ENCODE measurements around the gene IGFBP3.
"Not testable (repeated sequence)": the region's sequence is repeated elsewhere in the genome, so short reads cannot be mapped to it uniquely, and the experiment has no call there.

IGFBP3 gene

GRCh38 chr7:45962861-45963260 lies 41.8 kb upstream of the IGFBP3 start:
- no peak for DNase-seq (ENCODE audit: extremely low read depth, low read depth)
- TF ChIP-seq, protein P1, sequence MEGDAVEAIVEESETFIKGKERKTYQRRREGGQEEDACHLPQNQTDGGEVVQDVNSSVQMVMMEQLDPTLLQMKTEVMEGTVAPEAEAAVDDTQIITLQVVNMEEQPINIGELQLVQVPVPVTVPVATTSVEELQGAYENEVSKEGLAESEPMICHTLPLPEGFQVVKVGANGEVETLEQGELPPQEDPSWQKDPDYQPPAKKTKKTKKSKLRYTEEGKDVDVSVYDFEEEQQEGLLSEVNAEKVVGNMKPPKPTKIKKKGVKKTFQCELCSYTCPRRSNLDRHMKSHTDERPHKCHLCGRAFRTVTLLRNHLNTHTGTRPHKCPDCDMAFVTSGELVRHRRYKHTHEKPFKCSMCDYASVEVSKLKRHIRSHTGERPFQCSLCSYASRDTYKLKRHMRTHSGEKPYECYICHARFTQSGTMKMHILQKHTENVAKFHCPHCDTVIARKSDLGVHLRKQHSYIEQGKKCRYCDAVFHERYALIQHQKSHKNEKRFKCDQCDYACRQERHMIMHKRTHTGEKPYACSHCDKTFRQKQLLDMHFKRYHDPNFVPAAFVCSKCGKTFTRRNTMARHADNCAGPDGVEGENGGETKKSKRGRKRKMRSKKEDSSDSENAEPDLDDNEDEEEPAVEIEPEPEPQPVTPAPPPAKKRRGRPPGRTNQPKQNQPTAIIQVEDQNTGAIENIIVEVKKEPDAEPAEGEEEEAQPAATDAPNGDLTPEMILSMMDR (IDR thresholded peaks at IDR 0.05; ENCODE audit: low read depth, low read length), result no peak

GRCh38 chr7:45957721-45958120 lies 36.6 kb upstream of the IGFBP3 start:
- TF ChIP-seq, protein P1 (IDR thresholded peaks at IDR 0.05; ENCODE audit: low read depth, low read length), result no peak

DNA sequence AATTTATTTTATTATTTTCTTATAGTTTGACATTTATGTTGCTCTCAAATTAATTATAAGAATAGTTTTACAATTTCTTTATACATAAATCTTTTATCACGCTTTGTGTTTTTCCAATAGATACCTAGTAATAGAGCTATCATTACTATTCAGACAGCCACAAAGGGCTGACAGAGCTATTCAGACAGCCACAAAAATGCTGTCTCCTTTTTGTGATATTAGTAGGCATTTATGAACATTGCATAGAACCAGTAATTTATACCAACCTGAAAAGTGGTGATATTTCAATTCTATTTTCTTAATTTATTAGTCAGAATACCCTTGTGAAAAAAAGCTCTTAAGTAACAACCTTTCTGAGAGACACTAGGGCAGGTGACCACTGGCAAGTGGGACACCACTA lies 34.2 kb upstream of the IGFBP3 start:
- no peak for DNase-seq (ENCODE audit: extremely low read depth, low read depth)
- TF ChIP-seq, protein P1 (IDR thresholded peaks at IDR 0.05; ENCODE audit: low read depth, low read length), result no peak

More at GRCh38 chr7:45957721-45958120, 36.6 kb upstream of the IGFBP3 start:
- DNase-seq (ENCODE audit: extremely low read depth, low read depth), result no peak

GRCh38 chr7:45953055-45953454 lies 32.0 kb upstream of the IGFBP3 start:
- not testable (repeated sequence) for DNase-seq (ENCODE audit: extremely low read depth, low read depth)

DNA sequence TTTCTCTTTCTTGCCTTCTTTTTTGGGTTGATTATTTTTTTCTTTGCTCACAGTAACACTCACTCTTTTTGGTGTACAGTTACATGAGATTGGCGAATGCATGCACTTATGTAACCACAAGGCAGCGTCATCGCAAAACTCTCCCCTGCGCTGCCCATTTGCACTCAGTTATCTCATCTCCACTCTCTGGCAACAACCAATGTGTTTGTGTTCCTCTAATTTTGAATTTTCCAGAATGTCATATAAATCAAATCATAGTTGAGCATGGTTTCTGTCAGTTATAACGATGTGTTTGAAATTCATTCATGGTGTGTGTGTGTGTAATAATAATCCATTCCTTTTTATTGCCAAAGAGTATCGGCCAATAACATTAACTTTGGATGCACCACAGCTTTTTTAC lies 23.0 kb upstream of the IGFBP3 start:
- TF ChIP-seq, protein P1 (IDR thresholded peaks at IDR 0.05; ENCODE audit: low read depth, low read length), result no peak
- no peak for DNase-seq (ENCODE audit: extremely low read depth, low read depth)

GRCh38 chr7:45940939-45941338 lies 19.9 kb upstream of the IGFBP3 start:
- no peak for DNase-seq (ENCODE audit: extremely low read depth, low read depth)
- TF ChIP-seq, protein P1 (IDR thresholded peaks at IDR 0.05; ENCODE audit: low read depth, low read length), result no peak

- DNase-seq (ENCODE audit: extremely low read depth, low read depth), result not testable (repeated sequence)
These were observed 19.2 kb upstream of the IGFBP3 start for GRCh38 chr7:45940237-45940781.

DNA sequence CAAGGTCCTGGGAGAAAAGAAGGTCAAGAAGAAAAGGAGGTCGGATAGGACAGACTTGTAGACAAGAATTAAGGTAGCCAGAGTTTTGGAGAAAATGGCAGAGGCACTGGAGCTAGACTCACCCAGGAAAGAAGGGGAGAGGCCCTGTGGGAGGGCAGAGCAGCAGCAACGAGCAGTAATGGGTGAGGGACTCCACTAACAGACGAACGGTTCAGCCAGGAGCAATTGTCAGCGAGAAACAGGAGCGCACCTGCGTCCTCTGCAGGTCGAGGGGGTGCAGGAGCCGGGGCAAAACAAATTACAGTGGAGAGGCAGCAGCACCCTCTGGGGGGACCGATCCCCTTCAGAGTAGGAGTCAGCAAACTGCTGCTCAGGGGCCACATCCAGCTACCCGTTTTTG lies 18.5 kb upstream of the IGFBP3 start:
- no peak for DNase-seq (ENCODE audit: extremely low read depth, low read depth)
- TF ChIP-seq, protein P1 (IDR thresholded peaks at IDR 0.05; ENCODE audit: low read depth, low read length), result no peak

Measured in AG09319 (cell line).